ENCODE measurements around the gene APLN.

APLN gene

DNA sequence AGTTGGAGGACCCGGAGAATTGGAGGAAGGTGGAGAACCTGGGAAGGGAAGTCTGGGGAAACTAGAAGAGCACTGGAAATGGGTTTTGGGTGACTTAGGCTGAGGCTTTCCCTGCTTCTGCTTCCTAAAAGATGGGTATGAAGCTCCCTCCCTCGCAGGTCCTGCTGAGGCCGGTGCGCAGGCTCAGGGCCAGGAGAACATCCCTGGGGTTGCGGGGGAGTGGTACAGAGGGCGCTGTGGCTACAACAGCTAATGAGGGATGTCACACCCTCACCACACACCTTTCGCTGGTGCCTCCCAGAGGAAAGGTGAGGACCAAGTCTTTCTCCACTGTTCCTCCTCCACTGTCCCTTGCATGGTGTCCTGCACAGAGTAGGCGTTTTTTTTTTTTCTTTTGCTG is 15.8 kb downstream of the APLN start:
- no peak for DNase-seq

DNA sequence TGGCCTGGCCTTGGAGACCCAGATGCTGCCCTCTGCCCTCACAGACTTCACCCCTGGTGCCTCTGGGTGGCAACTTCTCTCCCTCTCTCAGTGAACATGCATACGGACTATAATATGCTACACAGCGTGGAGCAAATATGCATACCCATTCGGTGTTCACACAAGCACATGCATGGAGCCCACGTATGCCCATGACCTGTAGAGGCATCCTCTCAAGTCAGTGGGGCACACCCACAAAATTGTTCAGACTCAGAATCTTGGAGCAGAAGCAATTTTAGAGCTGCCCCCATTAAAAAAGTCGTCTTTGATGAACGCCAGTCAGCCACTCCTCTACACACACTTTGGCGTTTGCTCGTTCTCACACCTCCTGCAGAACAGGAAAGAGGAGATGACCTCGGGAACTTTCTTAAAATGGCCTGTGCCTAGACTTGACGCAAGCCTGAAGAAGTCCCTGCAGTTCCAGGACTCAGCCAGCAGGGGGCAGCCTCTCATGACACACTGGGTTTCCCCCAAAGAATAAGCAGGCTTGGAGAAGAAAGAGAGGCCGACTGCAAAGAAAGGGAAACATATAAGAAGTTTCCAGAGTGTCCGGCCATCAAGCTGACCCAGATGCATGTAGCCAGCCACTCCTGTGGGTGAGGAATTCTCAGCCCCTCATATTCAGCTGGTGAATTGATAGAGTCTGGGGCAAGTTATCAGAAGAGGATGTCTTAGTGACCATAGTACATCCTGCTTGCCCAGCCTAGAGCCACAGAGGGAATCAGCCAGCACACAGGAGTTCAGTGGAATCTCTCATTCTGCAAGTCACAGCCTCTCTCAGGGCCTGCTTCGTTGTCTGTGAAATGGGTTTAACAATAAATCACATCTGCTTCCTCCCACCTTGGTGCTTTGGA is 17.3 kb downstream of the APLN start:
- DNase-seq, result no peak

DNA sequence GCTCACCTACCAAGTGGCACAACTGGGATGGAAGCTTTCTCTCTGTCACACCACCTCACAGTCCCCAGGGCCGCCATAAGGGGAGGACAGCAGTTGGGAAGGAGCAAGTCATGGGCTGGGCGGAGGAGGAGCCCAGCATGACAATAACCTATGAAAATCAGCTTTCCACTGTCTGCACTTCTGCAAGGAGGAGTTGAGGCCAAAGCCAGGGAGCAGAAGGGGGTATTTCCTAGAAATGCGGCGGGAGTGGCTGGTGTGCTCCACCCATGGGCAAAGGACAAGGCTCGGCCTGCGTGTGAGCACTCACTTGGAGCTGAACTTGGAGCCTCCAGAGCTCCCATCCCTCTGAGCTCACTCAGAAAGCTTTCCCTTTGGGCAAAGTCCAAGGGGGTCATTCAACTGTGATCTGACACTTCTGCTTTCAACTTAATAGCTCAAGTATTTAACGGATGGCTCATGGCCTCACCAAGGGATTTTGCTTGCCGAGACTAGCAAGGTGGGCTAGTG is 18.5 kb downstream of the APLN start:
- no peak for DNase-seq

DNA sequence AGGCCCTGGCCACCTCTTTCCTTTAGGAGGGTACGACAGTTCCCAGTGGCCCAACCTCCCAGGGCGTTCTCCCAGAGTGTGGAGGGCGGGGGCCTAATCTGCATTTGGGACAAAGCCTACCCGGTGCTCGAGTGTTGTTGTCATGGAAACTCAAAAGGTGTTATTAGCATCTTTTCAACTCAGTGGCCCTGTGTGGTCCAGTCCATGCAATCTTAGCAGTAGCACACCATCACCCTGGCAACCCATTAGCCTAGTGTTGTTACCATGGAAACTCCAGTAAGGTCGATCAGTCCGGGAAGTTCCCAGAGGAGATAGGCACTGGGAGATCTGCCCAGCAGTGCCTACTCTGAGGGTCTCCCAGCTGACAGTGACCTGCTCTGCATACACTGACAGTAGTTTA is 20.2 kb downstream of the APLN start:
- no peak for DNase-seq

DNA sequence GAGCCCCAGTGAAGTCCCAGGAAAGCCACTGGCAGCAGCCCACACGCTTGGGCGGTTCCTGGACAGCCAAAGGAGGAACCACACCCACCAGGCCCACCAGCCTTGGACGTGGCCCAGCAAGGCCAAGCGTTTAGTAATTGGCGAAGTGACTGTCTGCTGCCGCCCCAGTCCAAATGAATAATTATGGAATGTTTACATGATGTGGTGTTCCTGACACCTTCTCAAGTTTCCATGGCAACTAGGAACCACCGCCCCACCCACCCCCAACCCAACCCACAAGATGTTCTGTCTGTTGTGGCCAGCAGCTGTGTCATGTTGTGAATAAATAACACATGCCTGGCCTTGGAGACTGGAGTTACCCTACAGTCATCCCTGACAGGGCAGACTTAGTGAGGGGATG is 22.3 kb downstream of the APLN start:
- DNase-seq, result no peak

DNA sequence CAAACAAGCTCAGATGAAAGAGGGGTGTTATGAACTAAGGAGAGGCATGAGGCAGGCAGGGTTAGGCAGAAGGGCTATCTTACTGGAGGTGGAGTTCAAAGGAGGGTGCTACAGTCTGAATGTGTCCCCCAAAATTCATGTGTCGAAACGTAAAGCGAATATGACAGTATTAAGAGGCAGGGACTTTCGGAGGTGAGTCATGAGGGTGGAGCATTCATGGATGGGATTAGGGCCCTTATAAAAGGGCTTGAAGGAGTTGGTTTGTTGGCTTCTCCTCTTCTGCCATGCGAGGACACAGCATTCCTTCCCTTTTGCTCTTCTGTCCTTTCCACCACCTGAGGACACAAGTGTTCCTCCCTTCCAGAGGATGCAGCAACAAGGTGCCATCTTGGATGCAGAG is 22.9 kb downstream of the APLN start:
- no peak for DNase-seq

DNA sequence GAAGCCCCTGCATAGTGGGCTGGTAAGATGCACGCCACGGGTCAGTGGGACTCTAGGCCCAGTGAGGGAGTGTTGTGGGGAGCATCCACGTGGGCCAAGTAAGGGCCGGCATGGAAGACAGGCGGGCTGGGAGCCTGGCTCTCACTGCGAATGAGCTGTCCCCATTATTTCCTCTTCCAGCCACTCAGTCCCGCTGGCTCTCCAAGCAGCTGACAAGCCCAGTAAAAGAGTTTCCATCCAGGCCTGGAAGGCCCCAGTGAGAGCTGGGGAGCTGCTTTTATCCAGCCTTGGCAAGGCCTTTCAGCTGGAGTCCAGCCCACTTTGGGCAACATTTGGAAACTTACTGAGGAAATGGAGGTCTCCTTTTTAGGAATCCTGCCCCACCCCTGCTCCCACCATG is 24.9 kb downstream of the APLN start:
- no peak for DNase-seq

DNA sequence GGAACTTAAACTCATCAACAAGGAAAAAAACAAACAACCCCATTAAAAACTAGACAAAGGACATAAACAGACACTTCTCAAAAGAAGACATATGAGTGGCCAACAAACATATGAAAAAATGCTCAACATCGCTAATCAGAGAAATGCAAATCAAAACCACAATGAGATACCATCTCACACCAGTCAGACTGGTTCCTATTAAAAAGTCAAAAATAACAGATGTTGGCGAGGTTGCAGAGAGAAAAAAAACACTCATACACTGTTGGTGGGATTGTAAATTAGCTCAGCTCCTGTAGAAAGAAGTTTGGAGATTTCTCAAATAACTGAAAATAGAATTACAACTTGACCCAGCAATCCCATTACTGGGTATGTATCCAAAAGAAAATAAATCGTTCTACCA is 28.7 kb downstream of the APLN start:
- DNase-seq, result no peak

DNA sequence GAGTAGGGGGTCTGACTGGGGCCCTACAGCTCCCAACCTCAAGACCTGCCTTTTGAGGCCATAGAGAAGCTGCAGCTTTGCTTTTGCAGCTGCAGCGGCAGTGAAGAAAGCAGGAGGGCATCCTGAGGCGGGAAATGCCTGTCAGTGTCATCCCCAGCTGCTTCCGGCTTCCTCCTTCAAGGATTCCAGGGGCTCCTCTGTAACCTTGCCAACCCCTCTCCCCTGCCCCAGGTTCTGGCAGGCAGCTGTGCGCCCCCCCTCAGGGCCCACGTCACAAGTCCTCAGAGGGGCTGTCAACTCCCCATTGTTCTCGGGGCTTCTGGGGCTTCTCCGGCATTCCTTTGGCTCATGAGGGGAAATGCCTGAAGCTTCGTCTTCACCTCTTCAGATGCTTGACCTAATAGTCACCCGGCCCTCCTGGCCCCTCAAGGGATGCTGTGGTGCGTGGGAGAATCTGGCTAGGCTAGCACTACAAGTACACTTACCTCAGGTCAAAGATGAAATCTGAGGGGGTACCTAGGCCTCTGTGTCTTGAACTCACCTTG is 31.9 kb downstream of the APLN start:
- DNase-seq, result no peak

DNA sequence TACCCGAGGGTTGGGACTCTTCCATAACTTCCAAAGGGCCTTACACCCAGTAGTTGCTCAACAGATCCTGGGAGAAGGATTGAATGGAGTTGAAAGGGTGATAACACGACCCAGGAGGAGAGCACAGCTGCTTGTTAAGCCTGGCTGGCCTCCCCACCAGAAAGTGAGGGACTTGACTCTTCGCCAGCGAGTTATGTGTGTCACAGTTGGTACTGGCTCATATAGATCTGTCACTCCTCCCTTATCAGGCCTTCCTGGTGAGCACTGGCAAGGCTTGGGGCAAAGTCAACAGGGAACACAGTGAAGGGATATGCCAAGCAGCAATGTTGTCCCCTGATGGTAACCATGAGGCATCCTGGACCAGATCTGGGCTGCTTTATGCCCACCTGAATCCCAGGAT is 35.8 kb downstream of the APLN start:
- no peak for DNase-seq

DNA sequence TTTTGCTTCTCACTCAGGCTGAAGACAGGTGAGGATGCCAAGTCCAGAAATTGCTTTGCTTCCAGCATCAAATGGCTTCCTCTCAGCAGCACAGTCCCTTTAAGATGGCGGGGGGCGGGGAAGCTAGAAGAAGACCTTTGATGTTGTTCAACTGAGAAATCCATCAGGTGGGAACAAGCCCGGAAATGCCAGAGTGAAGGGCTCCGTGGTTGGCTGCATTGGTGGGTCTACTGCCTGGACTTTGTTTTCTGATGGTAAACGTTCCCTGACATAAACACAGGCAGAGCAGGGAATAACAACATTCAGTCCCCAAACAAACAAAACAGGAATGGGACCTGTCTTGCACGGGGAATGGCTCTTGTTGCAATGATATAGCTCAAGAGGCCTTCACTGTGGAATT is 37.3 kb downstream of the APLN start:
- no peak for DNase-seq

DNA sequence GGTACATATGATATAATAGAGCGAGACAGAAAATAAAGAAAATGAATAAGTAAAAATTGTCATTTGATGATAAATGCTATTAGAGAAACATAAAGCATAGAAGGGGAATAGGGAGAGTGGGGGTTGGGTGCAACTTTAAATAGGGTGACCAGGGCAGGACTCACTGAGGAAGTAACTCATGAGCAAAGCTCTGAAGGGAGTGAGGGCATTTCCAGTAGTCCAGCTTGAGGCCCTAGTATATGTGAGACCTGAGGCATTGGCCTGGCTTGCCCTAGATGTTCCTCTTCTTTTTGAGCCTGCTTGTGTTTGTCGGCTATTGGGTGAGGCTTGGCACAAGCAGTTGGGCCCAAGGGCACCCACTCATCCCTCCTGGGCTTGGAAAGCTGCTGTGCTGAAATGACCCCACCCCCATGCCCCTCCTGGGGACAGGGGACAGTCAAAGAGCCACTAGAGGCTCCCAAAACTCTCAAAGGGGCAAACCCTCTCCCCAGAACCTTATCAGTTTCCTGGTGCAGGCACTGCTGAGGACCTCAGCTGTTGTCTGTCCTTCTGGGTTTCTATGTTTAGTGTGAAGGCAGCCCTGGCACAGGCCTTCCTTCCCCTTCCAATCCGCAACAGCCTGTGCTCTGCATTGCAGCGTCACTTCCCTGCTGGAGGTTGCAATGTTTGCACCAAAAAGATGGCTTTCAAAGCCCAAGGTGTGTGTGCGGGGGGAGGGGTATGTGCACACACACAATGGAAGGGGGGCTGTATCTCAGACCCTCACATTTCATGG is 40.1 kb downstream of the APLN start:
- no peak for DNase-seq

DNA sequence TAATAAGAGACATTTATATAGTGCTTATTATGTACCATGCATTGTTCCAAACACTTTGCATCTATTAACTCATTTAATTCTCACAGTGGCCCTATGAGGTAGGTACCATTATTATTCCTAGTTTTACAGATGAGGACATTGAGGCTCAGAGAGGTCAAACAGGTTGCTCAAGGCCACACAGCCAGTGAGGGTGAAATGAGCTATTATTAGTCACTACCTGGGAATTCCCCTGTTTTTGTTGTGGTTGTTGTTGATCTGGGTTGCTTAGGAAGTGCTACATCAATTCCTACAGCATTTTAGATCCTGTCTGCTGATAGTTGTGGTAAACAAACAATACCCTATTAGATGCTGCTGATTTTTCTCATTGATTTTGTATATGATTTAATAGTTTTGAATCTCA is 41.2 kb downstream of the APLN start:
- DNase-seq, result no peak

DNA sequence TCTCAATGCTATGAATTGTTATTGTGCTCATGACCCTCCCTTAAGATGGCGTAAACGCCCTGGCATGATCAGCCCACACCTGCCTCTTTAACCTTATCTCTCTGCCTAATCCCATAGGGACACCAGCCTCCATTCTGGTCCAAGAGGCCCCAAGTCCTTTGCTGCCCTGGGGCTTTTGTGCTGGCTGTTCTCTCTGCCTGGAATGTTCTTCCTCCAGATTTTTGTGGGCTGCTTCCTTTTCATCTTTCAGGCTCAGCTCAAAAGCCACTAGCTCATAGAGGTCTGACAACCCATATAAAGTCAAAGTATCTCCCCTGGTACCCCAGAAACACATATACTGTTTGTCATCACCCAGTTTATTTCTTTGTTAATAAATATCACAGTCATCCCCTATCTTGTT is 42.4 kb downstream of the APLN start:
- no peak for DNase-seq

DNA sequence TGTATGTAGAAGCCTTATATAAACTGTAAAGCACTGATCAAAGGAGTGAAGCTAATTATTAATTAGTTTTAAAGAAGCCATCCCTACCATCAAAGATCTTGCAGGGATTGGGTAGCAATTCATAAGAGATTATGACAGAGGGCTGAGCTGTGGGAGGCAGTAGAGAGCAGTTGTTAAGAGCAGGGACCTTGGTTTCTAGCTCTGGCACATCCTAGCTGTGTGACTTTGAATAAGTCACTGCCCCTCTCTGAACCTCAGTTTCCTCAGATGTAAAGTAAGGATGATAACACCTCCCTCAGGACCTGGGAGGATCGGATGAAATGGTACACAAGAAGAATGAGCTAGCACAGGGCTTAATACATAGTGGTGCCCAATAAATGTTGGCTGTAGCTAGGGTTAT is 45.4 kb downstream of the APLN start:
- DNase-seq, result no peak

DNA sequence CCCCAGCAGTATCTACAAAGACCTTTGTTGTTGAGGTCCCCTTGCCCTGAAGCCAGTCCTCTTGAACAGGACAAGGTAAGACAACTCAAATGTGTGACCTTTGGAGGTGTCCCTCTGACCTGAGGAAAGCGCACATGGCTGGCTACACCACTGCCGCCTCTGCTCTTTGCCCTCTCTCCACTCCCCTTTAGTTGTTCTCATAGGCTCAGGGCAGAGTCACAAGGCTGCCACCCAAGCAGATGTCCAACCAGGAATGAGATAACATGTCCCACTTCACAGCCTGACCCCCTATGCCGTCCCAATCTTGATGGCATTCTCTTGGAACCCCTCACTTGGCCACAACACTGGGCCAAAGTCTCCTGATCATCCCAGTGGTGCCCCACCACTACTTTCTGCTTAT is 46.3 kb downstream of the APLN start:
- no peak for DNase-seq

DNA sequence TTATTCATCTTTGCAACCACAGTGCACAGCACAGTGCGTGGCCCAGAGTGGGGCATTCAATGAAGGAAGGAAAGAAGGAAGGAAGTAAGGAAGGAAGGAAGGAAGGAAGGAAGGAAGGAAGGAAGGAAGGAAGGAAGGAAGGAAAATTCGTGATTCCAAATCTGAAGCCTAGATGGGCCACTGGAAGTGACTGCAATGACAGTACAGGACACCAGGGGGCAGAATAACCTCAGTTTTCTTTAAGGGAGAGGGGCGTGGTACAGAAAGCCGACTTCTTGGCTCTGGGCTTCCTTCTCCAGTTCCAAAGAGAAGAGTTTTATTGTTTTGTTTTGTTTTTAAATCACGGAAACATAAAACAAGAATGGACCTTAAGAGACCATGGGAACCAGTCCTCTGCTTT is 47.8 kb downstream of the APLN start:
- no peak for DNase-seq

DNA sequence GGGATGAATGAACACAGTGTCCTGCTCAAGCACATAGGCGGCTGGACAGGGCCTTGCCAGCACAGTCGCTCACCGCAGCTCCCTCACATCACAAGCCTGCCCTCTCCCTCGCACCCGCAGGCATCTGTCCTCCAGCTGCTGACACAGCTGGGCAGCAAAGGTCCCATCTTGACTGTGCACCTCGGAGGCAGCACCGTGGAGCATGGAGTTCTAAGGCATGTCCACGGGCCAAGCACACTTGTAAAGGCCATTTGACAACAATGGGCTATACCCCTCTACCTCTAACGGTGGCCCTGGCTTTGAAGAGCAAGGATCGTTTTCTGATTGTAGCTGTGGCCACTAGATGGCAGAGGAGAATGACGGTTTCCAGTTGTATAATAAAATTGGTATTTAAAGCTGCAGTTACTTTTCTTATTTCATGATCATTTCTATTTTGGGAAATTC is 53.8 kb downstream of the APLN start:
- DNase-seq, result no peak

DNA sequence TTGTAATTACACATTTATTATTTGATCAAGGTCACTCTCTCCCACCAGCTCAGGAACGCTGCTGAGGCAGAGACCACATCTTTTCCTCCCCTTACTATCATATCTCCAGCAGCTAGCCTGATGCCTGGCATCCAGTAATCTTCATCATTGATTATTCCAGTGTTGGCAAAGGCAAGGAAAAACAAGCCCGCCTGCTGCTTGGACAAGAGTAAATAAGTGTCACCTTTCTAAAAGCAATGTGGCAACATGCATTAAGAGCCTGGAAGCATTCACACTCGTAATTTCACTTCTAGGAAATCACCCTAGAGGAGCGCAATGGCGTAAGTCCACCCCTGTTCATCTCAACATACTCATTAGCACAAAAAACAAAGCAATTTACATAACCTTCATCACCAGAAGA is 54.8 kb downstream of the APLN start:
- DNase-seq, result no peak

DNA sequence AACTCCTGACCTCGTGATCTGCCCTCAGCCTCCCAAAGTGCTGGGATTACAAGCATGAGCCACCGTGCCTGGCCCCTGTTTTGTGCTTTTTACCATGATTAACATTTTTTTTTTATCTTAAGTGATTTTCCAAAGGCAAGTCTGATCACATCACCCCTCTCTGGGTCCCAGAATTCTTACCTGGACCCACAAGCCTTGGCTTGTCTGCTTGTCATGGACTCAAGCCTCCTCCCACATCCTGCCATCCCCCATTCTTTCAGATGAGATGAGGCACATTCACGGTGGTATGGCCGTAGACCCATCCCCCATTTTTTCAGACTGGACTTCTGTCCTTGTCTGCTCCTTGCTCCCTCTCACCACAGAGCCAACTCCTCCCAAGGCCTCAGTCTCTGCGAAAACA is 55.3 kb downstream of the APLN start:
- DNase-seq, result no peak

DNA sequence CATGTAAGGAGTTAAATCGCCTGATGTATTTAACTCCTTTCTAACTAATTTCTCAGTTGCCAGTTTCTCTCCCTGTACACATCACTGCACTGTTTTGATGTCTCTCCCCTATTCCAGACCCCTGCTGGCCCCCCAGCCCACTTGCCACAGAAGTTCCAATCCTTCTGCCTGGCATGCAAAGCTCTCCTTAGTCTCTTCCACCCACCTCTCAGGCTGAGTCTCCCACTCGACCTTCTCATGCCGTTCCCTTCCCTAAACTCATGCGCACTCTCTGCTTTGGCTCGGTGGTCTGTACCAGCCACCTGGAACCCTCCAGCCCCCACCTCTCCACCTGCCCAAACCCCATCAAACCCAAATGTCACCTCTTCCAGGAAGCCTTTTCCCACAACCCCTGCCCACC is 56.9 kb downstream of the APLN start:
- DNase-seq, result no peak

DNA sequence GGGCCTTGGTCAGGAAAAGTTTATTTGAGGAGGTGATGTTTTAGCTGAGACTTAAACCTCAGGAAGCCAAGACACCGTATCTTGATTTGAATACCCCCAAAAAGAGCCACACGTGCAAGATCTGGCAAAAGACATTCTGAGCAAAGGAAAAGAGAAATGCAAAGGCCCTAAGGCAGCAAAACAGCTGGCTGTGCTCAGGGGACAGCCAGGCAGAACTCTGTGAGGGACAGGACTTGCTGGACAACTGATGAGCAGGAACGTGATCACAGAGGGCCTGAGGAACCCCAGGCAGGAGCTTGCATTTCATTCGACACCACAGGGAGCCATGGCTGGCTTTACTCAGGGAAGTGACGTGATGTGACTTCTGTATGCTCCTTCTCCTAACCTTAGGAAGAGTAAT is 58.7 kb downstream of the APLN start:
- no peak for DNase-seq
